Measurements from ENCODE around the gene GRM7.

The GRM7 gene

DNA sequence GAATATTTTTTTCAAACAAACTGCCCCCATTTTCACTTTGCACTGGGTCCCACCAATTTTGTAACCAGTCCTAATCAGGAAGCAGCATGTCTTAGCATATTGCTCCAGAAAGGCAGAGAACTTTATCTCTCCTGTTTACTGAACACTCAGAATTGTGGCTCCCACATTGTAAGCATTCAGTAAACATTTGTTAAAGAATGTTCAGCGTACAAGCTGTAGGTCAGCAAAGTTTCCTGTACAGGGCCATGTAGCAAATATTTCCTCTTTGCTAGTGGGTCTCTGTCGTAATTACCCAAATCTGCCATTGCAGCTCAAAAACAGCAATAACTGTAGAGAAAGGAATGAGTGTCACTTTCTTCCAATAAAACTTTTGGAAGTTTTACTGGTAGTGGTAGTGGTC lies 393.3 kb downstream of the GRM7 start:
- TF ChIP-seq, protein P1, sequence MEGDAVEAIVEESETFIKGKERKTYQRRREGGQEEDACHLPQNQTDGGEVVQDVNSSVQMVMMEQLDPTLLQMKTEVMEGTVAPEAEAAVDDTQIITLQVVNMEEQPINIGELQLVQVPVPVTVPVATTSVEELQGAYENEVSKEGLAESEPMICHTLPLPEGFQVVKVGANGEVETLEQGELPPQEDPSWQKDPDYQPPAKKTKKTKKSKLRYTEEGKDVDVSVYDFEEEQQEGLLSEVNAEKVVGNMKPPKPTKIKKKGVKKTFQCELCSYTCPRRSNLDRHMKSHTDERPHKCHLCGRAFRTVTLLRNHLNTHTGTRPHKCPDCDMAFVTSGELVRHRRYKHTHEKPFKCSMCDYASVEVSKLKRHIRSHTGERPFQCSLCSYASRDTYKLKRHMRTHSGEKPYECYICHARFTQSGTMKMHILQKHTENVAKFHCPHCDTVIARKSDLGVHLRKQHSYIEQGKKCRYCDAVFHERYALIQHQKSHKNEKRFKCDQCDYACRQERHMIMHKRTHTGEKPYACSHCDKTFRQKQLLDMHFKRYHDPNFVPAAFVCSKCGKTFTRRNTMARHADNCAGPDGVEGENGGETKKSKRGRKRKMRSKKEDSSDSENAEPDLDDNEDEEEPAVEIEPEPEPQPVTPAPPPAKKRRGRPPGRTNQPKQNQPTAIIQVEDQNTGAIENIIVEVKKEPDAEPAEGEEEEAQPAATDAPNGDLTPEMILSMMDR (IDR thresholded peaks at IDR 0.05; ENCODE audit: low read depth, low read length) = no peak
- DNase-seq (ENCODE audit: extremely low read depth, low read depth) = no peak

DNA sequence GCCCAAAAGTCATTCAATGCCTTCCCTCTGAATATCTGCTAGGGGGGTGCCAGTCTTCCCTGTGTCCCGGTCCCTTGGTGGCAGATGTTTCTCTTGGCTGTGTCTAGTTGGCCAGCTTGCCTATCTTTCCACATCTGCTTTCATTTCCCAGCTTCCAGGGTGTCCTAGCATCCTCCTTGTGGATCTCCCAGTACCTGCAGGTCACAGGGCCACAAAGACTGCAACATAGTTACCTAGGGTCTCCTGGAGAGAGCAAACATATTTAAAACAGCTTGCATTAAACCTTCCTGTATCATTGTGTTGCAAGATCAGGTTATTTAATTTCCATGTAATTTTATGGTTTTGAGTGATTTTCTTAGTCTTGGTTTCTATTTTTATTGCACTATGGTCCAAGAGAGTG lies 400.1 kb downstream of the GRM7 start:
- TF ChIP-seq, protein P1 (IDR thresholded peaks at IDR 0.05; ENCODE audit: low read depth, low read length) = no peak
- no peak for DNase-seq (ENCODE audit: extremely low read depth, low read depth)

DNA sequence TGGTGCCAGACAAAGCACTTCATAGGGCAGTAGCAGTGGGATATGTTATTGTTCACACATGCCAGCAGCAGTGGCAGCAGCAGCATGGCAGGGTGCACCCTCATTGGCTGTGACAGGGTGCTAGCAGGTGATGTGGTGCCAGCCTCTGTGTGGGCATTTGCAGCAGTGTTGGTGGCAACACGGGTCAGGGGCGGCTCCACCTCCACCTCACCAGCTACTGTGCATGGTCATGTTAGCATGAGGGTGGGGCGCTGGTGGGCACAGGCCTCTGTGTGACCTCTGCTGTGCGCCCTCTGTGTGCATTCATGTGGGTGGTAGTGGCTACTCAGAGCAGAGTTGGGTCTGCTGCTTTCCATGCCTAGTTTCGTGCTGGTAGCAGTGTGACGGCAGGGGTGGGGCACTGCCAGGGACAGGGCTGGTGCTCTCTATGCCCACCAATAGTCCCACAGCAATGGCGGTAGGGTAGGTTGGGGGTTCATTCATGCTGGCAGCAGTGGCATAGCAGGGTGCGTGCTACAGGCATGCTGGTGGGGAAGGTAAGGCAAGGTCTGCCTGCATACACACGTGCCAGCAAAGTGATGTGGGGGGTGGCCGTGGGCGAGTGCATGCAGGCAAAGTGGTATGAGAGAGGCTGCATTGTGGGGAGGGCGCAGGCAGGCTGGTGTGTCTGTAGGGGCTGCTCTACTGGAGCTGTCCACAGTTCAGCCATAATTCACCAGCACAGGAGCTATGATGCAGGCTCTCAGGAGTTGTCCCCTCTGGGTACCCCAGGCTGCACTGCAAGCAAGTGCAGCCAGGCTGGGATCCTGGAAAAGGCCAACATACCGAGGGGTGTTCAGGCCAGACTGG lies 402.7 kb downstream of the GRM7 start:
- TF ChIP-seq, protein P1 (IDR thresholded peaks at IDR 0.05; ENCODE audit: low read depth, low read length) = no peak
- no peak for DNase-seq (ENCODE audit: extremely low read depth, low read depth)

DNA sequence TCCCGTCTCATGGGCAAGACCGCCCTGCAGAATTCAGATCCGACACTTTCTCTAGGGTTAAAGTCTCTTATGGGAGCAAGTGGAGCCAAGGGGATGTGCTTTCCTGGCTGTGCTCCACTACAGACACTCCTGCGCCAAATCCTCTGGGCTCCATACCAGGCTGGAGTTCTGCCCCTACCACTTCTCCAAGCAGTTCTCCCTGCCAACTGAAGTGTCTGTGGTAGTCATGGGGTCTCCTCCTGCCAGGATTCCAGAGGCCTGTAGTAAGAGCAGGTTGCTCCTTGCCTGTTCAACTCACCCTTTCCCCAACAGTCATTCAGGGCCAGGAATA lies 403.2 kb downstream of the GRM7 start:
- DNase-seq (ENCODE audit: extremely low read depth, low read depth) = no peak
- TF ChIP-seq, protein P1 (IDR thresholded peaks at IDR 0.05; ENCODE audit: low read depth, low read length) = no peak

DNA sequence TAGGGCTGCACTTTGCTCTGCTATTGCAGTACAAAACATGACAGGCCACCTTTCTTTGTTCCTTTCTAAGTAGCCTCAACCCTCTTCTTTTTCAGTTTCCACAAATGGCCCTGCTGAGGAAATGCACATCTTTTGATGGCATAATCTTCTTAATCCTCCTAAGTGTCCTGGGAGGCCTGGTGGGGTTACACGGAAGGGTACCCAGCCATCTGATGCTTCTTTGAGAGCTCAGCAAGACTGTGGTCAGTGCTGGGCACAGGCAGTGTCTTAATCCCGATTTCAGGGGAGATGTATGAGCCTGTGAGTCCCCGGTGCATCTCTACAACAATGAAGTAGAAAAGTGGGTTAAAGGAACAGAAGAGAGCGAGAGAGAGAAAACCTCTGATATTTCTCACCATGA lies 404.8 kb downstream of the GRM7 start:
- TF ChIP-seq, protein P1 (IDR thresholded peaks at IDR 0.05; ENCODE audit: low read depth, low read length) = no peak
- DNase-seq (ENCODE audit: extremely low read depth, low read depth) = no peak

DNA sequence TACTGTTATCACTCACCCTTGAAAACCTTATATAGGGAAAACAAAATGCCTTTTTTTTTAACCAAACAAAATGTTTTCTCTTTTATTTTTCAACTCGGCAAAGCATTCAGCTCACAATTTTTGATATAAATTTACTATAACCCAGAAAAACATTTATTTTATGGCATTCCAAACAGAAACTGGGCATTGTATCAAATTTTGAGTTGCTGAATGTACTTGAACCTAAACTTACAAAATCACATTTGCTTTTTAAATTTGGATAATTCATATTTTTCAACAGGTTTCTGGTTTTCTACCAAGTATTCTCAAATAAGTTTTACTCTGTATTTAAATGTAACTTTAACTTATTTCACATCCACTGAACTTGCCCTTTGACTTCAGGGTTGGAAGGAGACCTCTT lies 405.6 kb downstream of the GRM7 start:
- TF ChIP-seq, protein P1 (IDR thresholded peaks at IDR 0.05; ENCODE audit: low read depth, low read length) = no peak
- no peak for DNase-seq (ENCODE audit: extremely low read depth, low read depth)

DNA sequence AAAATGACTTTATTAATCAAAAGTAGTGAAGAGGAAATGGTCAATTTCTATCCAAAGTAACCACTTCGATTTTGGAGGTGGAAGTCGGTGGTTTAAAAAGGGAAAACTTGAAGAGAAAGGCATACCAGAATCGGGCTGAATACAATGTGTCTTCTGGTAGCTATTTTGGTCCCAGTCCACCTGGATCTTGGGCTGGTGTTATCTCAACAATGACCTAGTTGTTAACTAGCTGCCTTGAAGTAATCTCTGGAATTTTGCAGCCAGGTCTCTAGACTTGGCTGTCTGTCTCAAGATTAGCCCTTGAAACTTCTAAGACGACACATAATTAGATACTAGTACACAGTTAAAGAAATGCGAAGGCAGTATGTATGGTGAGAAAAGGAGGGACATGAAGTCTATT lies 409.8 kb downstream of the GRM7 start:
- no peak for DNase-seq (ENCODE audit: extremely low read depth, low read depth)
- TF ChIP-seq, protein P1 (IDR thresholded peaks at IDR 0.05; ENCODE audit: low read depth, low read length) = no peak

Data from AG09319 (cell line).